ENCODE results near the gene GPS1. TPM values are rescaled to one million over a fixed set of nuclear protein-coding genes. Genes with fewer than 3 reads are reported as not detected.

GPS1 gene
- total RNA-seq, 2 donors from 2014 or later, result 112 to 114 TPM

- H3K9me3 Mint-ChIP-seq, result no peaks in the 10 kb centered on the region
- H3K36me3 Mint-ChIP-seq, result no peaks in the 10 kb centered on the region
- H3K27me3 Mint-ChIP-seq, result no peaks in the 10 kb centered on the region
- H3K4me3 Mint-ChIP-seq, result no peak overlapping the region
- no peak overlapping the region for H3K27ac Mint-ChIP-seq
- H3K4me1 Mint-ChIP-seq (ENCODE audit: low read depth in 2 of 2), result peaks cover 0 to 2% of the 10 kb centered on the region in 2 donors
- DNase-seq (ENCODE audit: low spot score) (no peak), ATAC-seq (no peak)
Observed at GRCh38 chr17:82090549-82091263, 39.0 kb downstream of the GPS1 start.

- H3K4me3 Mint-ChIP-seq, result no peak overlapping the region
- no peak overlapping the region for H3K27ac Mint-ChIP-seq
- H3K36me3 Mint-ChIP-seq, result no peaks in the 10 kb centered on the region
- H3K9me3 Mint-ChIP-seq, result no peaks in the 10 kb centered on the region
- H3K4me1 Mint-ChIP-seq (ENCODE audit: low read depth in 2 of 2), result peaks cover 0 to 4% of the 10 kb centered on the region in 2 donors
- H3K27me3 Mint-ChIP-seq, result no peaks in the 10 kb centered on the region
- DNase-seq (ENCODE audit: low spot score) (no peak), ATAC-seq (no peak)
Observed at GRCh38 chr17:82091264-82092066, 39.8 kb downstream of the GPS1 start.

GRCh38 chr17:82092094-82092586, 40.4 kb downstream of the GPS1 start:
- Mint-ChIP-seq H3K36me3 (no peaks in the 10 kb centered on the region), H3K27ac (no peak overlapping the region), H3K4me3 (no peak overlapping the region), H3K4me1 (ENCODE audit: low read depth in 2 of 2) (peaks cover 0 to 4% of the 10 kb centered on the region in 2 donors), H3K27me3 (no peaks in the 10 kb centered on the region), H3K9me3 (no peaks in the 10 kb centered on the region)
- no peak for ATAC-seq
- DNase-seq (ENCODE audit: low spot score), result no peak

GRCh38 chr17:82092628-82092994, 40.9 kb downstream of the GPS1 start:
- peaks cover 0 to 4% of the 10 kb centered on the region in 2 donors for H3K4me1 Mint-ChIP-seq (ENCODE audit: low read depth in 2 of 2)
- ATAC-seq (no peak), DNase-seq (ENCODE audit: low spot score) (no peak)
- no peaks in the 10 kb centered on the region for H3K27me3 Mint-ChIP-seq
- H3K4me3 Mint-ChIP-seq, result no peak overlapping the region
- H3K27ac Mint-ChIP-seq, result no peak overlapping the region
- H3K9me3 Mint-ChIP-seq, result no peaks in the 10 kb centered on the region
- H3K36me3 Mint-ChIP-seq, result no peaks in the 10 kb centered on the region

- DNase-seq (ENCODE audit: low spot score) (no peak), ATAC-seq (no peak)
- Mint-ChIP-seq H3K4me1 (ENCODE audit: low read depth in 2 of 2) (peaks cover 0 to 4% of the 10 kb centered on the region in 2 donors), H3K27me3 (no peaks in the 10 kb centered on the region), H3K27ac (no peak overlapping the region), H3K9me3 (no peaks in the 10 kb centered on the region), H3K36me3 (no peaks in the 10 kb centered on the region), H3K4me3 (no peak overlapping the region)
Observed at GRCh38 chr17:82092995-82093751, 41.5 kb downstream of the GPS1 start.

- Mint-ChIP-seq H3K36me3 (no peaks in the 10 kb centered on the region), H3K27me3 (no peaks in the 10 kb centered on the region), H3K4me3 (no peak overlapping the region), H3K4me1 (ENCODE audit: low read depth in 2 of 2) (peaks cover 0 to 4% of the 10 kb centered on the region in 2 donors), H3K27ac (no peak overlapping the region), H3K9me3 (no peaks in the 10 kb centered on the region)
- DNase-seq (ENCODE audit: low spot score), result no peak
- no peak for ATAC-seq
Observed at GRCh38 chr17:82094931-82095776, 43.5 kb downstream of the GPS1 start.

- Mint-ChIP-seq H3K4me3 (peak overlapping the region; percentile 39), H3K9me3 (no peaks in the 10 kb centered on the region), H3K27ac (no peak overlapping the region), H3K4me1 (ENCODE audit: low read depth in 2 of 2) (peaks cover 0 to 4% of the 10 kb centered on the region in 2 donors), H3K27me3 (no peaks in the 10 kb centered on the region), H3K36me3 (no peaks in the 10 kb centered on the region)
- DNase-seq (ENCODE audit: low spot score) (no peak), ATAC-seq (no peak)
Observed at GRCh38 chr17:82095777-82096708, 44.3 kb downstream of the GPS1 start.

GRCh38 chr17:82096709-82097183, 45.0 kb downstream of the GPS1 start:
- Mint-ChIP-seq H3K36me3 (no peaks in the 10 kb centered on the region), H3K9me3 (no peaks in the 10 kb centered on the region), H3K27ac (no peak overlapping the region), H3K4me1 (ENCODE audit: low read depth in 2 of 2) (peaks cover 0 to 4% of the 10 kb centered on the region in 2 donors), H3K4me3 (peak overlapping the region; percentile 39), H3K27me3 (no peaks in the 10 kb centered on the region)
- ATAC-seq, result no peak
- DNase-seq (ENCODE audit: low spot score), result no peak

GRCh38 chr17:82097184-82097918, 45.7 kb downstream of the GPS1 start:
- no peaks in the 10 kb centered on the region for H3K36me3 Mint-ChIP-seq
- no peaks in the 10 kb centered on the region for H3K9me3 Mint-ChIP-seq
- DNase-seq (ENCODE audit: low spot score) (peak; percentile 64), ATAC-seq (peak in 1 of 2 donors; percentile 0)
- no peak overlapping the region for H3K27ac Mint-ChIP-seq
- peaks cover 0 to 4% of the 10 kb centered on the region in 2 donors for H3K4me1 Mint-ChIP-seq (ENCODE audit: low read depth in 2 of 2)
- peak overlapping the region; percentile 44 for H3K4me3 Mint-ChIP-seq
- no peaks in the 10 kb centered on the region for H3K27me3 Mint-ChIP-seq

- DNase-seq (ENCODE audit: low spot score), result peak; percentile 71
- Mint-ChIP-seq H3K36me3 (no peaks in the 10 kb centered on the region), H3K4me1 (ENCODE audit: low read depth in 2 of 2) (peaks cover 0 to 4% of the 10 kb centered on the region in 2 donors), H3K27ac (no peak overlapping the region), H3K4me3 (peak overlapping the region; percentile 44), H3K9me3 (no peaks in the 10 kb centered on the region), H3K27me3 (no peaks in the 10 kb centered on the region)
- ATAC-seq, result no peak
Observed at GRCh38 chr17:82097919-82098168, 46.1 kb downstream of the GPS1 start.

- no peaks in the 10 kb centered on the region for H3K36me3 Mint-ChIP-seq
- DNase-seq (ENCODE audit: low spot score) (peak; percentile 97), ATAC-seq (peak; percentile 88 to 92)
- peak within 1 kb of the TSS in 1 of 2 donors; percentile 72 for H3K27ac Mint-ChIP-seq
- H3K4me1 Mint-ChIP-seq (ENCODE audit: low read depth in 2 of 2), result peaks cover 0 to 3% of the 10 kb centered on the region in 2 donors
- H3K4me3 Mint-ChIP-seq, result peak within 1 kb of the TSS; percentile 44
- no peaks in the 10 kb centered on the region for H3K9me3 Mint-ChIP-seq
- no peaks in the 10 kb centered on the region for H3K27me3 Mint-ChIP-seq
Observed at GRCh38 chr17:82098169-82098938, 46.7 kb downstream of the GPS1 start, which contains the start of gene FASN. Gene FASN (minus strand): TSS chr17:82098236. CDS start chr17:82096445, 1,791 bp downstream.
